SU-DHL-6 (cell line): ENCODE results near the gene SH3RF1.

ENCODE experiments used
- EZH2phosphoT487 ChIP-seq: fragments of 200-600 bp; sonication (generic), shearing (Covaris generic); conservative IDR thresholded peaks from 2 replicates; pipeline ENCODE4 v1.6.1; 2018; ENCODE audit warnings: mild to moderate bottlenecking, antibody characterized with exemption, low read length, moderate library complexity, mixed read lengths
- TF ChIP-seq, protein P1 (sequence below): fragments of 200-600 bp; sonication (generic); IDR thresholded peaks from one replicate; pipeline ENCODE4 v1.5.1; 2017; ENCODE audit warnings: antibody characterized with exemption, mild to moderate bottlenecking, low read length, moderate library complexity; ENCODE audit not compliant: insufficient read depth, poor library complexity, severe bottlenecking

DNA sequence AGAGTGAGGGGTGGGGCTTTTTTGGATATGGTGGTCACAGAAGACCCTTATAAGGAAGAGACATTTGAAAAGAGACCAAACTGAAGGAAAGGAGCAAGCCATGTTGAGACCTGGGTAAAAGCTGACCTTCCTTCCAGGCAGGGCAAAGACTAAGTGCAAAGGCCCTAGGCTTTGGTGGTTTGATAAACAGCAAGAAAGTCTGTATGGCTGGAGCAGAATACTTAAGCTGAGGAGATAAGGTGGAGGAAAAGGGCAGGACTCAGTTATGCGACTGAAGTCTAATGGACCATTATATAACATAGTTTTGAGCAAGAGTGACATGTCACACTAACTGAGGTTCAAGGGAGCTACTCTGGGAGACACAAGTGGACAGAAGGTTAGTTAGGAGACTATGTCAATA, 20.0 kb downstream of the SH3RF1 start:
- TF ChIP-seq EZH2phosphoT487: no peak
- TF ChIP-seq, protein P1, sequence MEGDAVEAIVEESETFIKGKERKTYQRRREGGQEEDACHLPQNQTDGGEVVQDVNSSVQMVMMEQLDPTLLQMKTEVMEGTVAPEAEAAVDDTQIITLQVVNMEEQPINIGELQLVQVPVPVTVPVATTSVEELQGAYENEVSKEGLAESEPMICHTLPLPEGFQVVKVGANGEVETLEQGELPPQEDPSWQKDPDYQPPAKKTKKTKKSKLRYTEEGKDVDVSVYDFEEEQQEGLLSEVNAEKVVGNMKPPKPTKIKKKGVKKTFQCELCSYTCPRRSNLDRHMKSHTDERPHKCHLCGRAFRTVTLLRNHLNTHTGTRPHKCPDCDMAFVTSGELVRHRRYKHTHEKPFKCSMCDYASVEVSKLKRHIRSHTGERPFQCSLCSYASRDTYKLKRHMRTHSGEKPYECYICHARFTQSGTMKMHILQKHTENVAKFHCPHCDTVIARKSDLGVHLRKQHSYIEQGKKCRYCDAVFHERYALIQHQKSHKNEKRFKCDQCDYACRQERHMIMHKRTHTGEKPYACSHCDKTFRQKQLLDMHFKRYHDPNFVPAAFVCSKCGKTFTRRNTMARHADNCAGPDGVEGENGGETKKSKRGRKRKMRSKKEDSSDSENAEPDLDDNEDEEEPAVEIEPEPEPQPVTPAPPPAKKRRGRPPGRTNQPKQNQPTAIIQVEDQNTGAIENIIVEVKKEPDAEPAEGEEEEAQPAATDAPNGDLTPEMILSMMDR: no peak
